ENCODE data around the gene OR8H3.
"Not testable (repeated sequence)": the region's sequence is repeated elsewhere in the genome, so short reads cannot be mapped to it uniquely, and the experiment has no call there.

OR8H3 gene

GRCh38 chr11:56122073-56122472, at the start of gene OR8H3:
Gene OR8H3 (plus strand): TSS chr11:56122373. CDS start chr11:56122373, 0 bp downstream.
- DNase-seq (ENCODE audit: low read depth, low spot score), result no peak

- DNase-seq (ENCODE audit: low read depth, low spot score), result no peak
These were observed 32.5 kb upstream of the OR8H3 start for GRCh38 chr11:56089697-56090096.

- DNase-seq (ENCODE audit: low read depth, low spot score), result no peak
These were observed 29.2 kb upstream of the OR8H3 start, which contains the start of gene OR8I2 for GRCh38 chr11:56093008-56093407. Gene OR8I2 (plus strand): TSS chr11:56093308. CDS start chr11:56093308, 0 bp downstream.

- DNase-seq (ENCODE audit: low read depth, low spot score), result no peak
These were observed 18.9 kb upstream of the OR8H3 start, which contains the start of gene OR8H2 for GRCh38 chr11:56103210-56103737. Gene OR8H2 (plus strand): TSS chr11:56103687. CDS start chr11:56105043, 1,356 bp downstream.

- DNase-seq (ENCODE audit: low read depth, low spot score), result no peak
These were observed 18.0 kb downstream of the OR8H3 start, which contains the start of gene OR8J3 for GRCh38 chr11:56140151-56140661. Gene OR8J3 (minus strand): TSS chr11:56140201. CDS start chr11:56137718, 2,483 bp downstream.

- DNase-seq (ENCODE audit: low read depth, low spot score), result not testable (repeated sequence)
These were observed 21.5 kb downstream of the OR8H3 start for GRCh38 chr11:56143681-56144080.

- DNase-seq (ENCODE audit: low read depth, low spot score), result no peak
These were observed 29.2 kb downstream of the OR8H3 start for GRCh38 chr11:56151376-56151775.

GRCh38 chr11:56152333-56152732, 30.2 kb downstream of the OR8H3 start:
- DNase-seq (ENCODE audit: low read depth, low spot score), result no peak

- no peak for DNase-seq (ENCODE audit: low read depth, low spot score)
These were observed 38.0 kb downstream of the OR8H3 start, which contains the start of gene OR8K5 for GRCh38 chr11:56160217-56160616. Gene OR8K5 (minus strand): TSS chr11:56160317. CDS start chr11:56160317, 0 bp downstream.

- no peak for DNase-seq (ENCODE audit: low read depth, low spot score)
These were observed 41.6 kb downstream of the OR8H3 start for GRCh38 chr11:56163804-56164203.

GRCh38 chr11:56172256-56172830, 50.2 kb downstream of the OR8H3 start:
- DNase-seq (ENCODE audit: low read depth, low spot score), result no peak

Data from brain pericyte (primary cell).